ENCODE data around the gene NOL3. TPM values are rescaled to one million over a fixed set of nuclear protein-coding genes. Genes with fewer than 3 reads are reported as not detected.

Gene NOL3
- total and polyA plus RNA-seq, 2 of the 13 experiments (the other 11 are each of a cell fraction or from before 2014, with no cell fraction given), result 5.7 to 20.5 TPM

DNA sequence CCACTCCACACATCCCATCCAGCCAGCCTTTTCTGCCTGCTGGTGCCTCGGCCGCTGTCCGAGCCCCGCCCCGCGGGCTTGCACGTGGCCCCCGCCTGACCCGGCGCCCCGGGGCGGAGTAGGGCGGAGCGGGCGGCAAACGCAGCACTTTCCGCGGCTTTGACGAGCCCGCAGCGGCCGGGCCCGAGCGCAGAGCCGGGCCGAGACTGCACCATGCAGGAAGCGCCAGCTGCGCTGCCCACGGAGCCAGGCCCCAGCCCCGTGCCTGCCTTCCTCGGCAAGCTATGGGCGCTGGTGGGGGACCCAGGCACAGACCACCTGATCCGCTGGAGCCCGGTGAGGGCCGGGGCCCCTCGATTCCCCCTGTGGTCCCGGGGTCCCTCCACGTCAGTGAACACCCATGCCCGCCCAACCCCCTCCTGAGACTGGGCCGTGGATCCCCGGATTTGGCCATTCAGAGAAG, 5.7 kb upstream of the NOL3 start, which contains the start of gene HSF4 (continued):
- TF ChIP-seq, protein P1, sequence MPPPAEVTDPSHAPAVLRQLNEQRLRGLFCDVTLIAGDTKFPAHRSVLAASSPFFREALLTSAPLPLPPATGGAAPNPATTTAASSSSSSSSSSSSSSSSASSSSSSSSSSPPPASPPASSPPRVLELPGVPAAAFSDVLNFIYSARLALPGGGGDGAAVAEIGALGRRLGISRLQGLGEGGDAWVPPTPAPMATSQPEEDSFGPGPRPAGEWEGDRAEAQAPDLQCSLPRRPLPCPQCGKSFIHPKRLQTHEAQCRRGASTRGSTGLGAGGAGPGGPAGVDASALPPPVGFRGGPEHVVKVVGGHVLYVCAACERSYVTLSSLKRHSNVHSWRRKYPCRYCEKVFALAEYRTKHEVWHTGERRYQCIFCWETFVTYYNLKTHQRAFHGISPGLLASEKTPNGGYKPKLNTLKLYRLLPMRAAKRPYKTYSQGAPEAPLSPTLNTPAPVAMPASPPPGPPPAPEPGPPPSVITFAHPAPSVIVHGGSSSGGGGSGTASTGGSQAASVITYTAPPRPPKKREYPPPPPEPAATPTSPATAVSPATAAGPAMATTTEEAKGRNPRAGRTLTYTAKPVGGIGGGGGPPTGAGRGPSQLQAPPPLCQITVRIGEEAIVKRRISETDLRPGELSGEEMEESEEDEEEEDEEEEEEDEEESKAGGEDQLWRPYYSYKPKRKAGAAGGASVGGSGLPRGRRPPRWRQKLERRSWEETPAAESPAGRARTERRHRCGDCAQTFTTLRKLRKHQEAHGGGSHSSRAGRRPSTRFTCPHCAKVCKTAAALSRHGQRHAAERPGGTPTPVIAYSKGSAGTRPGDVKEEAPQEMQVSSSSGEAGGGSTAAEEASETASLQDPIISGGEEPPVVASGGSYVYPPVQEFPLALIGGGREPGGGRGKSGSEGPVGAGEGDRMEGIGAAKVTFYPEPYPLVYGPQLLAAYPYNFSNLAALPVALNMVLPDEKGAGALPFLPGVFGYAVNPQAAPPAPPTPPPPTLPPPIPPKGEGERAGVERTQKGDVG (CRISPR knock-in tag; IDR thresholded peaks at IDR 0.05; ENCODE audit: borderline replicate concordance), result no peak
- TF ChIP-seq, protein P2, sequence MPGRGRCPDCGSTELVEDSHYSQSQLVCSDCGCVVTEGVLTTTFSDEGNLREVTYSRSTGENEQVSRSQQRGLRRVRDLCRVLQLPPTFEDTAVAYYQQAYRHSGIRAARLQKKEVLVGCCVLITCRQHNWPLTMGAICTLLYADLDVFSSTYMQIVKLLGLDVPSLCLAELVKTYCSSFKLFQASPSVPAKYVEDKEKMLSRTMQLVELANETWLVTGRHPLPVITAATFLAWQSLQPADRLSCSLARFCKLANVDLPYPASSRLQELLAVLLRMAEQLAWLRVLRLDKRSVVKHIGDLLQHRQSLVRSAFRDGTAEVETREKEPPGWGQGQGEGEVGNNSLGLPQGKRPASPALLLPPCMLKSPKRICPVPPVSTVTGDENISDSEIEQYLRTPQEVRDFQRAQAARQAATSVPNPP (CRISPR knock-in tag; IDR thresholded peaks at IDR 0.05), result peak; percentile 51; the same call in 1 of the 2 replicates
- TF ChIP-seq SIX4 (CRISPR knock-in tag; IDR thresholded peaks at IDR 0.05), result no peak
- no peak for TF ChIP-seq HDAC6 (IDR thresholded peaks at IDR 0.05; ENCODE audit: low read depth, low read length)
- peak; percentile 89 for TF ChIP-seq ZNF253 (CRISPR knock-in tag; IDR thresholded peaks at IDR 0.05; ENCODE audit: borderline replicate concordance)
- TF ChIP-seq ATF7-NPFF (CRISPR knock-in tag; IDR thresholded peaks at IDR 0.05; ENCODE audit: low read depth), result peak; percentile 95
- TF ChIP-seq SP1 (IDR thresholded peaks at IDR 0.05), result no peak
- TF ChIP-seq SP1 (CRISPR knock-in tag; IDR thresholded peaks at IDR 0.05), result peak; percentile 75; the same call in 1 of the 2 replicates
- TF ChIP-seq SYNCRIP (IDR thresholded peaks at IDR 0.05; ENCODE audit: insufficient read depth, low read depth, low read length), result no peak
- TF ChIP-seq, protein P3, sequence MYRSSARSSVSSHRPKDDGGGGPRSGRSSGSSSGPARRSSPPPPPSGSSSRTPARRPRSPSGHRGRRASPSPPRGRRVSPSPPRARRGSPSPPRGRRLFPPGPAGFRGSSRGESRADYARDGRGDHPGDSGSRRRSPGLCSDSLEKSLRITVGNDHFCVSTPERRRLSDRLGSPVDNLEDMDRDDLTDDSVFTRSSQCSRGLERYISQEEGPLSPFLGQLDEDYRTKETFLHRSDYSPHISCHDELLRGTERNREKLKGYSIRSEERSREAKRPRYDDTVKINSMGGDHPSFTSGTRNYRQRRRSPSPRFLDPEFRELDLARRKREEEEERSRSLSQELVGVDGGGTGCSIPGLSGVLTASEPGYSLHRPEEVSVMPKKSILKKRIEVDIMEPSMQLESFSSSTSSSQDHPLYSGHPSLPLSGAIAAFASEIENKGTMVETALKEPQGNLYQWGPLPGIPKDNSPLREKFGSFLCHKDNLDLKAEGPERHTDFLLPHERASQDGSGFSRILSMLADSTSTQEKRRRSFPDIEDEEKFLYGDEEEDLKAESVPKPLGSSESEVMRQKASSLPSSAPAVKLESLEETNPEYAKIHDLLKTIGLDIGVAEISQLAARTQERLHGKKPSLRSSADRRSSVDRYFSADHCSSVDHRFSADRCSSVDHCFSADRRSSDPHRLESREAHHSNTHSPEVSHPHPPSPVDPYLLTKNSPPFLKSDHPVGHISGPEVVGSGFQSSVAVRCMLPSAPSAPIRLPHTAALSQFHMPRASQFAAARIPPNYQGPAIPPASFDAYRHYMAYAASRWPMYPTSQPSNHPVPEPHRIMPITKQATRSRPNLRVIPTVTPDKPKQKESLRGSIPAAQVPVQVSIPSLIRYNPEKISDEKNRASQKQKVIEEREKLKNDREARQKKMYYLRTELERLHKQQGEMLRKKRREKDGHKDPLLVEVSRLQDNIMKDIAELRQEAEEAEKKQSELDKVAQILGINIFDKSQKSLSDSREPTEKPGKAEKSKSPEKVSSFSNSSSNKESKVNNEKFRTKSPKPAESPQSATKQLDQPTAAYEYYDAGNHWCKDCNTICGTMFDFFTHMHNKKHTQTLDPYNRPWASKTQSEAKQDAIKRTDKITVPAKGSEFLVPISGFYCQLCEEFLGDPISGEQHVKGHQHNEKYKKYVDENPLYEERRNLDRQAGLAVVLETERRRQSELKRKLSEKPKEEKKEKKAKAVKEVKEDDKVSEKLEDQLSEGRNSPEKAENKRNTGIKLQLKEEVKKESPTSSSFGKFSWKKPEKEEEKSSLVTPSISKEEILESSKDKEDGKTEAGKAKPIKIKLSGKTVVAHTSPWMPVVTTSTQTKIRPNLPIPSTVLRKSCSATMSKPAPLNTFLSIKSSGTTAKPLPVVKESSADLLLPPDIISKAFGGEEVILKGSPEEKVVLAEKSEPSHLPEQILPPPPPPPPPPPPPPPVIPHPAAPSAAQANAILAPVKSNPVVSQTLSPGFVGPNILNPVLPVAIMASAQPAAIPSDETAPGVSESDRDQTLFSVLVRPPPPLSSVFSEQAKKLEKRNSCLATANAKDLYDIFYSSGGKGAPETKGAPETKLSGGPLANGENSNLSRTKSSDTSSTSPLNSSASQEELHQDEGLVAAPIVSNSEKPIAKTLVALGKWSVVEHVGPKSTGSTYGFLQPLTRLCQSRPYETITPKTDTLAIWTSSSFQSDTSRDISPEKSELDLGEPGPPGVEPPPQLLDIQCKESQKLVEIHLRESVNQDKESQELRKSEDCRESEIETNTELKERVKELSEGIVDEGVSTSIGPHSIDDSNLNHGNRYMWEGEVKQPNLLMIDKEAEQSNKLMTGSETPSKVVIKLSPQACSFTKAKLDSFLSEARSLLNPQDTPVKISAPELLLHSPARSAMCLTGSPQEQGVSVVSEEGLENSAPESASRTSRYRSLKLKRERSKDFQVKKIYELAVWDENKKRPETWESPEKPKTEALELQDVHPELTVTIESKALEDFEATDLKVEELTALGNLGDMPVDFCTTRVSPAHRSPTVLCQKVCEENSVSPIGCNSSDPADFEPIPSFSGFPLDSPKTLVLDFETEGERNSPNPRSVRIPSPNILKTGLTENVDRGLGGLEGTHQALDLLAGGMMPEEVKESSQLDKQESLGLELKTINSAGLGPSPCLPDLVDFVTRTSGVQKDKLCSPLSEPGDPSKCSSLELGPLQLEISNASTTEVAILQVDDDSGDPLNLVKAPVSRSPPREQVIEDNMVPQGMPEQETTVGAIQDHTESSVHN (CRISPR knock-in tag; IDR thresholded peaks at IDR 0.05), result no peak
- TF ChIP-seq, protein P4, sequence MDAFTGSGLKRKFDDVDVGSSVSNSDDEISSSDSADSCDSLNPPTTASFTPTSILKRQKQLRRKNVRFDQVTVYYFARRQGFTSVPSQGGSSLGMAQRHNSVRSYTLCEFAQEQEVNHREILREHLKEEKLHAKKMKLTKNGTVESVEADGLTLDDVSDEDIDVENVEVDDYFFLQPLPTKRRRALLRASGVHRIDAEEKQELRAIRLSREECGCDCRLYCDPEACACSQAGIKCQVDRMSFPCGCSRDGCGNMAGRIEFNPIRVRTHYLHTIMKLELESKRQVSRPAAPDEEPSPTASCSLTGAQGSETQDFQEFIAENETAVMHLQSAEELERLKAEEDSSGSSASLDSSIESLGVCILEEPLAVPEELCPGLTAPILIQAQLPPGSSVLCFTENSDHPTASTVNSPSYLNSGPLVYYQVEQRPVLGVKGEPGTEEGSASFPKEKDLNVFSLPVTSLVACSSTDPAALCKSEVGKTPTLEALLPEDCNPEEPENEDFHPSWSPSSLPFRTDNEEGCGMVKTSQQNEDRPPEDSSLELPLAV (CRISPR knock-in tag; conservative IDR thresholded peaks at IDR 0.05; ENCODE audit: low read depth), result 0 out of 2 replicates have a peak, but pooled peaks have one; percentile 56
- TF ChIP-seq SATB2 (CRISPR knock-in tag; IDR thresholded peaks at IDR 0.05), result peak; percentile 73; the same call in 1 of the 2 replicates
- TF ChIP-seq, protein P5, sequence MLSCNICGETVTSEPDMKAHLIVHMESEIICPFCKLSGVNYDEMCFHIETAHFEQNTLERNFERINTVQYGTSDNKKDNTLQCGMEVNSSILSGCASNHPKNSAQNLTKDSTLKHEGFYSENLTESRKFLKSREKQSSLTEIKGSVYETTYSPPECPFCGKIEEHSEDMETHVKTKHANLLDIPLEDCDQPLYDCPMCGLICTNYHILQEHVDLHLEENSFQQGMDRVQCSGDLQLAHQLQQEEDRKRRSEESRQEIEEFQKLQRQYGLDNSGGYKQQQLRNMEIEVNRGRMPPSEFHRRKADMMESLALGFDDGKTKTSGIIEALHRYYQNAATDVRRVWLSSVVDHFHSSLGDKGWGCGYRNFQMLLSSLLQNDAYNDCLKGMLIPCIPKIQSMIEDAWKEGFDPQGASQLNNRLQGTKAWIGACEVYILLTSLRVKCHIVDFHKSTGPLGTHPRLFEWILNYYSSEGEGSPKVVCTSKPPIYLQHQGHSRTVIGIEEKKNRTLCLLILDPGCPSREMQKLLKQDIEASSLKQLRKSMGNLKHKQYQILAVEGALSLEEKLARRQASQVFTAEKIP (CRISPR knock-in tag; IDR thresholded peaks at IDR 0.05; ENCODE audit: borderline replicate concordance), result no peak
